NB4 (cell line): ENCODE results near the gene BATF.

Experiments
- DNase-seq: peaks from one replicate; pipeline ENCODE4 v3.0.0; 2010; ENCODE audit warnings: low read depth
- H3K4me3 ChIP-seq: one replicate; pipeline ENCODE4 v1.5.1; 2011; ENCODE audit warnings: mild to moderate bottlenecking, low read depth, low read length, moderate library complexity
- MYC ChIP-seq: IDR thresholded peaks from 2 replicates; pipeline ENCODE4 v1.6.1; 2011; ENCODE audit warnings: low read depth, low read length
- POLR2A ChIP-seq: IDR thresholded peaks from 2 replicates; pipeline ENCODE4 v1.6.1; 2011; ENCODE audit warnings: mild to moderate bottlenecking; ENCODE audit not compliant: insufficient read length; ENCODE audit errors: extremely low read depth
- TF ChIP-seq, protein P1 (sequence below): IDR thresholded peaks from 2 replicates; pipeline ENCODE4 v1.6.1; 2011; ENCODE audit warnings: low read depth, low read length
- TF ChIP-seq, protein P2 (sequence below): IDR thresholded peaks from one replicate; pipeline ENCODE4 v1.5.1; 2012; ENCODE audit warnings: low read depth, low read length

Gene BATF

DNA sequence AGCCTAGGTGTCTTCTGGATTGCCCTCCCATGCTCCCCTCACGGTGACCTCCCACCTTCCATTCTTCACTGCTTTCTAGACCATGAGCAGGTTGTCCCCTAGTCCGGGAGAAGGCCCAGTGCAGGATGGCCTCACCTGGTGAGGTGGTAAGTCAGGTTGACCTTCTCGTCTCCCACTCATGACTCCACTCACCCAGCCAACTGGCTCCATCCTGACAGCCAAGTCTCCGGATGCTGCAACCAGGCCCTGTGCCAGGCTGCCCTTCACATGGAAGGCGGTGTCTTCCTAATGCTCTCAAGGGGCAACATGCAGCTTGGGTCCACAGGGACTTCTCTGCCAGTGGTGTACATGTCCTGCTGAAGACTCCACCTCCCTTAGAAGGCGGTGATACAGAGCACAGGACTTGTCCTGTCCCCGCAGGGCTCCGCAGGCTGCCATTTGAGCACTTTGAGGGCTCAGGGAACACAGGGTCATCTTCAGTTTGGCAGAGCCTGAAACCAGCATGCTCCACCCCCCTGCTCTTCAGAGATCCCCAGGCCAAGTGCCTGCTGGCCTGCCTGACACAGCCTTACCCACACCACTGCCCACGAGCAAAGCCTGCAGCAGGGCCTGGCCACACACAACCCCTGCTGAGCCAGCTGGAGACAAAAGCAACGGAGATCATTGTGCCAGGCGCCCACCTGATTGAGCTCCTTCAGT, 25.4 kb downstream of the BATF start:
- DNase-seq = no peak
- H3K4me3 ChIP-seq = no peak overlapping the region
- TF ChIP-seq MYC (no peak), POLR2A (no peak)
- TF ChIP-seq, protein P1, sequence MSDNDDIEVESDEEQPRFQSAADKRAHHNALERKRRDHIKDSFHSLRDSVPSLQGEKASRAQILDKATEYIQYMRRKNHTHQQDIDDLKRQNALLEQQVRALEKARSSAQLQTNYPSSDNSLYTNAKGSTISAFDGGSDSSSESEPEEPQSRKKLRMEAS = no peak
- TF ChIP-seq, protein P2, sequence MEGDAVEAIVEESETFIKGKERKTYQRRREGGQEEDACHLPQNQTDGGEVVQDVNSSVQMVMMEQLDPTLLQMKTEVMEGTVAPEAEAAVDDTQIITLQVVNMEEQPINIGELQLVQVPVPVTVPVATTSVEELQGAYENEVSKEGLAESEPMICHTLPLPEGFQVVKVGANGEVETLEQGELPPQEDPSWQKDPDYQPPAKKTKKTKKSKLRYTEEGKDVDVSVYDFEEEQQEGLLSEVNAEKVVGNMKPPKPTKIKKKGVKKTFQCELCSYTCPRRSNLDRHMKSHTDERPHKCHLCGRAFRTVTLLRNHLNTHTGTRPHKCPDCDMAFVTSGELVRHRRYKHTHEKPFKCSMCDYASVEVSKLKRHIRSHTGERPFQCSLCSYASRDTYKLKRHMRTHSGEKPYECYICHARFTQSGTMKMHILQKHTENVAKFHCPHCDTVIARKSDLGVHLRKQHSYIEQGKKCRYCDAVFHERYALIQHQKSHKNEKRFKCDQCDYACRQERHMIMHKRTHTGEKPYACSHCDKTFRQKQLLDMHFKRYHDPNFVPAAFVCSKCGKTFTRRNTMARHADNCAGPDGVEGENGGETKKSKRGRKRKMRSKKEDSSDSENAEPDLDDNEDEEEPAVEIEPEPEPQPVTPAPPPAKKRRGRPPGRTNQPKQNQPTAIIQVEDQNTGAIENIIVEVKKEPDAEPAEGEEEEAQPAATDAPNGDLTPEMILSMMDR = no peak

DNA sequence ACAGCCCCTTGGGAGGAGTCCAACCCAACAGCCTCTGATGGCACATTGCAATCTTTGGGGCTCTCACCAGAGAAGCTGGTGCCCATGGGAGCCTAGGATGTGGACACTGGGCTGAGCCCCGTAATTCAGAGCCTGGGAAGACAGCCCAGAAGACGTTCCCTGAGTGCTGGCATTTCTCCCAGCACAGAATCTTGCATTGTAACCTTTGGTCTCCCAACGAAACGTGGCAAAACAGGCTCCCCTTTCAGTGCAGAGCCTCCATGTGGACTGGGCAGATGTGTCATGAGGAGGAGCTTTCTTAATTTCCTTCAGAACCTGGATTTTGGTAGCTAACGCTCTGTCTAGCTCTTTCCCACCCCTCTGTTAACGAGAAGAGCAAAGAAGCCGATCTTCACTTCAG, 26.3 kb downstream of the BATF start:
- DNase-seq = no peak
- TF ChIP-seq MYC = no peak
- TF ChIP-seq POLR2A = no peak
- TF ChIP-seq, protein P2 = no peak
- no peak overlapping the region for H3K4me3 ChIP-seq

DNA sequence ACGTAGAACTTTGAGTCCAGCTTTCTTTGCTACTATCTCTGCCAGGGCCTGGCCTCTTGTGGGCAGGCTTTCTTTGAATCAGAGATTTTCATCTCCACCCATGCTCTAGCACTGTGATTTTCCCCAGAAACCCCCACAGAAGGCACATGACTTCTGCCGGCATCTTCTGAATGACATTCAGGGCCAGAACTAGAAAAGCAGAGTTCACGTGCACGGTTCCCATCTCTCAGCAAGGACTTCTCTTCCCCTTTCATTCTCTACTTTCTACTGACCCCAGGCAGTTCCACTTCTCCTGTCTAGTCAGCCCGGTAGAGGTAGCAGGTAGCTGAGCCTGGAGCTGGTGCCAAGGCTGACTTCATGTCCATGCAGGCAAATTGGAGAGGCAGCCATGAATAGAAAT, 26.9 kb downstream of the BATF start:
- no peak for DNase-seq
- H3K4me3 ChIP-seq = no peak overlapping the region
- TF ChIP-seq MYC = no peak
- no peak for TF ChIP-seq POLR2A
- TF ChIP-seq, protein P1 = no peak
- TF ChIP-seq, protein P2 = no peak

DNA sequence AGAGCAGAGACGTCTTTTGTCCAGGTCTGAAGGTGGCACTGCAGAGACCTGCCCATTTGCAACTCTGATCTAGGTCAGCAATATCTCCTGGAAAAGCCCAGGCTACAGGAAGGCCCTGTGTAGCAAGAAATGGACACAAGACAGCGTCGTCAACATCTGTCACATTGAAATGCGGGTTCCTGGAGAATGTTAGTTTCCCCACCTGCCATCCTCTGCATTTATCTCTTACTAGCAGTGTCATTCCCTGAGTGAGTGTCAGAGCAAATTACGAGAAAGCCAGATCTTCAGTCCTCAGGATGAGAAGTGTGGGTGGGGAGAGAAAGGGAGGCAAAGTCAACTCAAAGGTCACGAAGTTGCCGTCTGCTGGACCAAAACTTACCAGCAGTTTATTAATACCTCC, 28.8 kb downstream of the BATF start:
- no peak overlapping the region for H3K4me3 ChIP-seq
- TF ChIP-seq, protein P2 = no peak
- DNase-seq = no peak

DNA sequence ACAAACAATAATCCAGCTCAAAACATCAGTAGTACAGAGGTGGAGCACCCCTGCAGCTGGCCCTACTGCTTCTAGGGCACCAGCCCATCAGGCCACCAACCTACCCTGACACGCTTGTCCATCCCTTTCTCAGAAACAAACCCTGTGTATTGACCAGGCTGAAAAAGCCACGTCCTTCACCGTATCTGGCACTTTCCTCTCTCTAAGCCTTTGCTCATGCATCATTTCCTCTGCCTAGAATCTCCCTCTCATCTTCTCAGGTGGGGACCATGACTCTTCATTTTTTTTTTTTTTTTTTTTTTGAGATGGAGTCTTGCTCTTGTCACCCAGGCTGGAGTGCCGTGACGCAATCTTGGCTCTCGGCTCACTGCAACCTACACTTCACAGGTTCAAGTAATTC, 30.9 kb downstream of the BATF start:
- no peak overlapping the region for H3K4me3 ChIP-seq
- no peak for DNase-seq
- TF ChIP-seq, protein P1 = no peak
- TF ChIP-seq POLR2A (no peak), MYC (no peak)
- TF ChIP-seq, protein P2 = no peak

DNA sequence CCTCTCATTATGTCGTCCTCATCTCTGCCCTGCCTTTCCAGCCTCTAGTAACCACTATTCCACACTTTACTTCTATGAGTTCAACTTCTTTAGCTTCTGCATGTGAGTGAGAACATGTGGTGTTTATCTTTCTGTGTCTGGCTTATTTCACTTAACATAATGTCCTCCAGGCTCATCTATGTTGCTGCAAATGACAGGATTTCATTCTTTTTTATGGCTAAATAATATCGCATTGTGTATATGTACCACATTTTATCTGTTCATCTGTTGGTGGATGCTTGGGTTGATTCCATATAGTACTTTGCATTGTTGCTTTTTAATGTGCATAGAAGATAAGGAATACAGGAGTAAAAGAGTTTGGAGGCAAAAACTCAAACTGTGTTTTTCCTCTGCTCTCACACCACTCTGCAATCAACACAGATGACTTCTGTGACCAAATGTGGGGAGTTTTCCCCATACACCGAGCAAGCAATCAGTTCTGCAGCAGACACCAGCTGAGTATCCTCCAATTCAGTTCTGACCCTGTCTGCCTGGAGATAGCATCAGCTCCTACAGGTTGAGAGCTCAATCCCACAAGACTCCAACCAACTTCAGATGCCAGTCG, 31.6 kb downstream of the BATF start:
- TF ChIP-seq, protein P1 = no peak
- TF ChIP-seq MYC = no peak
- TF ChIP-seq, protein P2 = no peak
- TF ChIP-seq POLR2A = no peak
- H3K4me3 ChIP-seq = no peak overlapping the region
- no peak for DNase-seq
